IPS DF 4.7 (cell line): ENCODE data around the gene CEACAM4.

Experiments
- DNase-seq: peaks from one replicate; pipeline ENCODE4 v3.0.0-alpha.2; 2013; ENCODE audit warnings: low spot score; ENCODE audit errors: extremely low read depth

The CEACAM4 gene

DNA sequence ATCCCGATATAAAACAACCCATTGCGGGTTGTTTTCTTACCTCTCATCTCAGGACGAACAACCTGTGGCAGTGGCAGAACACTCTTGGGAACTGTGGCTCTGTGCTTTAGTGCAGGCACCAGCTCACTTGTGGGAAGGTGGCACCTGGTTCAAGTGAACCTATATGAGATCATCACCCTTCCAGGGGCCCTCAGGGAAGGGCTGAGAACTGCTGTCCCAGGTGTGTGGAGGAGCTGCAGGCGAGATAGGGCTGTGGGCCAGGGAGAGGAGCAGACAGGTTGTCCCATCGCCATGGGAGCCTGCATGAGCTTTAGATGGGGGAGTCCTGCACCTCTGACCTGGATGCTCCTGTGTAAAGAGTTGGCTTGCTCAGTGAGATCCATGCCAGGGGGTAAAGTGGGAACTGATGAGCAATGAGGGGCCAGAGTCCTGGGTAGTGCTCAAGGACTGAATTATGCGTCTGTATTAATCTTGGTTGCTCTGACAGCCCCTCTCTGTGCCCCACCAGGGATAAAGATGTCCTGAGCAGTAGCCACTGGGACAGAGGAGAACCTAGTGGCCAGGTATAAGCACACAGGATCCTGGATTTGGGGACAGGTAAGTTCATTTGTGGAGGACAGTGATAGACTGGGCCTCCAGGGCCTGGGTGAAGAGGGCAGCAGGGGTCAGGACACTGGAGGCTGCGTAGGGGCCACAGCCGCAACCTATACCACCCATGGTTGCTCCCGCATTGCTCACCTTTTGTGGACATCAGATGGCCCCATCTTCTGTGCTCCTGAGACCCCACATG lies 8.7 kb downstream of the CEACAM4 start:
- no peak for DNase-seq

- DNase-seq: peak; percentile 9
Observed at GRCh38 chr19:41616792-41617621, 9.9 kb downstream of the CEACAM4 start.

DNA sequence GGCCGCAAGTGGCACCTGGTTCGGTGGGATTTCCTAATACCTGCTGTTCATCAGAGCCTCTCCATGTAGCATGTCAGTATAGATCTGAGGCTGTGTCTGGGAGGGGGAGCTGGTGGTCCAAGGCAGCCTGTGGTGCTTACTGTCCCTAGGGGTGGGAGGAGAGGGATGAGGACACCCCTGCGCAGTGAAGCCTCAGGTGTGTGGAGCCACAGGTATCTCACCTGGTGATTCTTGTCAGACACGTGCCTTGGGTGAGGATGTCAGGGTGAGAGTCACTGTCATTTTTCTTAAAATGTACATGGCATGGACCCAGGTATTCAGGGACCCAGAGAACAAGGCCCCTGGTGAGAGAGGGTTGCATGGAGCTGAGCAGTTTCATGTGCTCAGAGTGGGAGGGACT lies 11.7 kb downstream of the CEACAM4 start:
- no peak for DNase-seq

GRCh38 chr19:41612483-41612882 lies 14.4 kb downstream of the CEACAM4 start:
- no peak for DNase-seq

GRCh38 chr19:41610789-41611188 lies 16.1 kb downstream of the CEACAM4 start:
- DNase-seq: no peak

DNA sequence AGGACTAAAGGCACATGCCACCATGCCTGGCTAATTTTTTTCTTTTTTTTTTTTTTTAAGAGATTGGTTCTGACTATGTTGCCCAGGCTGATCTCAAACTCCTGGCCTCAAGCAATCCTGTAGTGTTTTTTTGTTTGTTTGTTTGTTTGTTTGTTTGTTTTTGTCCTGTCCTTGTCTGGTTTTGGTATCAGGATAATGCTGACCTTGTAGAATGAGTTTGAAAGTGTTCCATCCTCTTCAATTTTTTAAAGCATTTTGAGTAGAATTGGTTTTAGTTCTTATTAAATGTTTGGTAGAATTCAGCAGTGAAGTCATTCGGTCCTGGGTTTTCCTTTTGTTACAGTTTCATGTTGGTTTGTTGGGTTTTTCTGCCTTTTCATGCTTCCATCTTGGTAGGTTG lies 19.2 kb downstream of the CEACAM4 start:
- DNase-seq: no peak

- no peak for DNase-seq
Observed at GRCh38 chr19:41606215-41606837, 20.5 kb downstream of the CEACAM4 start.

DNA sequence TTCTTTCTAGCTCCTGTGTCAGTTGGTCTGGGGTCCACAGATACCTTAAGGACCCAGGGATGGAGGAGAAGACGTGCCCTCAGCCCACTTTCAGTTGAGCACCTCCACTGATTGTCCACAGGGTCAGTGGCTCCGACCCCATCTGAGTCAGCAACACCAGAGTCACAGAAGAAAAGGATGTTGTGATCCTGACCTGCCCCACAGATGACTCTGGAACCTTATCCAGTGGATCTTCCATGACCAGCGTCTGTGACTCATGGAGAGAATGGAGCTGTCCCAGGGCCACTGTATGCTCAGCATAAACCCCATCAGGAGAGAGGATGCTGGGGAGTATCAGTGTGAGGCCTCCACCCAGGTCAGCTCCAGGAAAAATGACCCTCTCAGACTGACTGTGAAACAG lies 22.0 kb downstream of the CEACAM4 start:
- no peak for DNase-seq

- DNase-seq: no peak
Observed at GRCh38 chr19:41601771-41602170, 25.1 kb downstream of the CEACAM4 start.

GRCh38 chr19:41599175-41599966 lies 27.5 kb downstream of the CEACAM4 start:
- no peak for DNase-seq

GRCh38 chr19:41597600-41598041 lies 29.3 kb downstream of the CEACAM4 start:
- DNase-seq: no peak

DNA sequence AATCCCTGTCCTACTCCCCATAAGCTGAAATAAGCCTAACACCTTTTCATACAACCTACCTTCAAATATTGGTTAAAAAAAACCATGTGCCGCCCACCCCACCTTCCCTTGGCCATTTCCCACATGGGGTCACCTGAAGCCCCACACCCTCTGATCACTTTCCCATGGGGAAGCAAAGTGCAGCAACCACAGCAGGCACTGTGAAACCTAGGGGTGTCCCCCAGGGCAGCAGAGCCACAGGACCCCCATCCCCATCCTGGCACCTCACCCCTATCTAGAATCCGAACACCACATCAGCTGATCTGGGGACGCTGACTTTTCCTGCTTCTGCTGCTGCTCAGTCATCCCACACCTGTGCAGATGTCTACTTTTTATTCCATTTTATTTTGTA lies 31.0 kb downstream of the CEACAM4 start:
- no peak for DNase-seq

DNA sequence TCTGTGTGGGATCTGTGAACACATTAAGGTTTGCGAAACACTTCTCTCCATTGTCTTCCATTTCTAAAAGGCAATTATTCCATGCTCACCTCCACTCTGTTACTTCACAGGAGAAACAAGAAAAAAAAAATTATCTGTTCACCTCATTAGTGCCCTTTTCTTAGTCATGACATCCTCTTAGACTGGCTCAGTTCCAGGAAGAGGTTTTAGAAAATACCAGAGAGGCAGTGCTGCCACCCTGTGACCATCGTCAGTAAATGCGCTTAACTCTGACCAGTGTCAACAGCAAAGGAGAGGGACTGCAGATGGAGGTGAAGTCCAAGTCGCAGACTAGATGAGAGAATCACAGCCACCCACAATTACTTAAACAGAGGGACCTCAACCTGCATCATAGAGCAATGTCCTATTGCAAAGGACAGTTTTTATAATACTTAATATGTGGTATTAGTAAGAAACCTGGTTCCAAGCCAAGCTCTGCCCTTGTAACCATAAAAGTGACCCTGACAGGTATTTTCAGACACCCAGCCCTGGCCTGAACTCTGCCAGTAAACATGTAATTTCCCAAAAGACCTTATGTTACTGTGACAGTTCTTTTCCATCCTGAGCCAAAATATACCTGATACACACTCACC lies 31.5 kb downstream of the CEACAM4 start:
- no peak for DNase-seq

DNA sequence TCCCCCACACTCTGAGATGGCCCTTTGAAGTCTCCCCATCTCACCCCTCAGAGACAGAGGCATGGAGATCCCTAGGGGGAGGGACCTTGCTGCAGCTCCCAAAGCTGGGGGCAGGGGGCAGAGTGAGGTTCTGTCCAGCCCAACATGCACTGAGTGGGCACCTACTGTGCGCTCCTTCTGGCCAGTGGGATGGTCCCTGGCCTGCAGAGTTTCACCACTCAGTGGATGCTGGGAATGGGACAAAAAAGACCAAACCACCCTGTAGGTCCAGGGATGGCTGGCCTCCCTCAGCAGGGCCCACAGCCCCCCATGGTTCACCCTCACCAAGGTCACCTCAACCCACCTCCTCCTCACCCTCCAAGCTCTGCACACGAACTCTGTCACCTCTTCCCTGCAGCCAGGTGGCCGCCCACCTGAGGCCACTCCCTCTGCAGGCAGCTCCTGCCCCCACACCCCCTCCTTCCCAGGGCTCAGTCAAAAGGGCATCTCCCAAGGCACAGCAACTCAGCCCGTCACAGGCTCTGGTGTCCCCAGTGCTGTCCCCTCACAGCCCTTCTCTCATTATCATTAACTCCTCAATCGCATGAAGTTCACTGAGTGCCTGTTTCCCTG lies 34.8 kb downstream of the CEACAM4 start:
- no peak for DNase-seq

- DNase-seq: no peak
Observed at GRCh38 chr19:41590936-41591335, 35.9 kb downstream of the CEACAM4 start.

DNA sequence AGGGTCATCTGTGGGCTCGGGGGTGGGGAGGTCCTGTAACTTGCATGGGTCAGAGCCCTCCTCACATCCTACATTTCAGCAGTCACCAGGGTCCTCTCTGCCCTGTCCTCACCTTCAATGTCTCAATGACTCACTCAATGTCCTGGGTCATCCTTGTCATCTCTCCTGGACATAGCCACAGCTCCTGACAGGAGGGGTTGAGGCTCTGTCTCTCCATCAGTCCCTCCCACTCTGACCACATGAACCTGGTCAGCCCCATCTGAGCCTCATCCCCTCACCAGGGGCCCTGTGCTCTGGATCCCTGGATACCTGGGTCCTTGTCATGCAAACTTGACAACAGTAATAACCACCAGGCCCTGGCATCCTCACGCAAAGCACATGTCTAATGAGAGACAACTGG lies 37.5 kb downstream of the CEACAM4 start:
- DNase-seq: no peak

DNA sequence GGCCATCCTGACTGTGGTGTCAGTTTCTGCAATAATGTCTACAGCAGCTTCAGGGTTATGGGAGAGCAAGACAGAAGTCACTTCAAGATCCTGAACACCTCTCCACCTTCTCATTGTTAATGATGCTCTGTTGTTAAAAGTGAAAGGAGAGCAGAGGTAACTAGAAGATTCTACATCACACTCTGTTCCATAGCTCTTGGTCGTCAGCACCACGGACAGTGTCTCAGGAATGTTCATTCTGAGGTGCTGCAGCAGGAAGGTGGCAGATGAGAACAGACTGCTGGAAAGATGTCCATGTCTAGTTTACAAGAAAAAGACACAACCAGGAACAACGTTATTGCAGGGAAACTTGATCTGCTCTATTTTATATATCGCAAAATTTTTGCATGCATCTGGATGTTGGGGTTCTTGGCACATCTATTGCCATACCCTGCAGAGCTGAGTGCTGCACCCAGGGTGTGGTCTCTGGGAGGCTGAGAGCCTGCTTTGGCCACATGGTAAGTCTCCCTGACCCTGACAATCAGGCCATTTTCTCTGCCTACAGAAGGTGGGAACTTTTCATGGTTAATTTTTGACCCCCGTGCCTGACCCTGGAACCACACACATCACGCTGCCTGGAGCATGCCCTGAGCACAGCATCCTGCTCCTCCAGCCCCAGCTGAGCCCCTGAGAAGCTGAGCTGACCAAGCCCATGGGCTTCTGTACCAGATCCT lies 38.2 kb downstream of the CEACAM4 start:
- no peak for DNase-seq

GRCh38 chr19:41587838-41588210 lies 39.0 kb downstream of the CEACAM4 start:
- DNase-seq: no peak

DNA sequence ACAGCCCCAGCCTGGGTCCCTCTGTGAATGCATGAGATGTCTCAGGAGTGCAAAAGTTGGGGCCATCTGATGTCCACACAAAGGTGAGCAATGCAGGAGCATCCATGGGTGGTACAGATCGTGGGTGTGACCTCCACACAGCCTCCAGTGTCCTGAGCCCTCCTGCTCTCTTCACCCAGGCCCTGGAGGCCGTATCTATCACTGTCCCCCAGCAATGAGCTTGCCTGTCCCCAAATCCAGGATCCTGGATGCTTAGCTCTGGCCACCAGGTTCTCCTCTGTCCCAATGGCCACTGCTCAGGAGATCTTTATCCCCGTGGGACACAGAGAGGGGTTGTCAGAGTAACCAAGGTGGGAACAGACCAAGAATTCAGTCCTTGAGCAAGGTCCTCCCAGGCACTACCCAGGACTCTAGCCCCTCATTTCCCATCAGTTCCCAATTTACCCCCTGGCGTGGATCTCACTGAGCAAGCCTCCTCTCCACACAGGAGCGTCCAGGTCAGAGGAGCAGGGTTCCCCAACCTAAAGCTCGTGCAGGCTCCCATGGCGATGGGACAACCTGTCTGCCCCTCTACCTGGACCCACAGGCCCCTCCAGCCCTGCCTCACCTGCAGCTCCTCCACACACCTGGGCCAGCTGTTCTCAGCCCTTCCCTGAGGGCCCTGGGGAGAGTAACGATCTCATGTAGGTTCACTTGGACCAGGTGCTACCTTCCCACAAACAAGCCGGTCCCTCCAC lies 39.6 kb downstream of the CEACAM4 start:
- no peak for DNase-seq
